Measurements from ENCODE around the gene ZC3H4.

Gene ZC3H4

DNA sequence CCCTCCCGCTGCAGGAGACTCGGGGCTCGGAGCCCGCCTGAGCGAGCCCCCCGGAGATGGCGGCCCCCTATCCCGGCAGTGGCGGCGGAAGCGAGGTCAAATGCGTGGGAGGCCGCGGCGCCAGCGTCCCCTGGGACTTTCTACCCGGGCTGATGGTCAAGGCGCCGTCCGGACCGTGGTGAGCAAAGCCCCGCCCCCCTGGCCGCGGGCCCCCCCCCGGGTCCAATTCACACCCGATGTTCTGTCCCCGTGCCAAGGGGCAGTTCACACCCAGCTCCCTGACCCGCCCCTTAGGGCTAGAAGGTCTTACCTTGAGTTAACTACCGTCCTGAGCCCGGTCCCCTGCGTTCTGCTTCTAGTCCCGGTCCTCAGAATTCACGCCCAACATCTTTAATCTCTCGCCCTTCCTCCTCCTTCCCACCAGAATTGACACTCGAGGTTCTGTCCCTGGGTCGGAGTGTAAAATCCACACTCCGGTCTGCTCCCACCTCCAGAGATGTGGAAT lies 92.5 kb downstream of the ZC3H4 start:
- peak; percentile 60 for DNase-seq (ENCODE audit: low spot score)

DNA sequence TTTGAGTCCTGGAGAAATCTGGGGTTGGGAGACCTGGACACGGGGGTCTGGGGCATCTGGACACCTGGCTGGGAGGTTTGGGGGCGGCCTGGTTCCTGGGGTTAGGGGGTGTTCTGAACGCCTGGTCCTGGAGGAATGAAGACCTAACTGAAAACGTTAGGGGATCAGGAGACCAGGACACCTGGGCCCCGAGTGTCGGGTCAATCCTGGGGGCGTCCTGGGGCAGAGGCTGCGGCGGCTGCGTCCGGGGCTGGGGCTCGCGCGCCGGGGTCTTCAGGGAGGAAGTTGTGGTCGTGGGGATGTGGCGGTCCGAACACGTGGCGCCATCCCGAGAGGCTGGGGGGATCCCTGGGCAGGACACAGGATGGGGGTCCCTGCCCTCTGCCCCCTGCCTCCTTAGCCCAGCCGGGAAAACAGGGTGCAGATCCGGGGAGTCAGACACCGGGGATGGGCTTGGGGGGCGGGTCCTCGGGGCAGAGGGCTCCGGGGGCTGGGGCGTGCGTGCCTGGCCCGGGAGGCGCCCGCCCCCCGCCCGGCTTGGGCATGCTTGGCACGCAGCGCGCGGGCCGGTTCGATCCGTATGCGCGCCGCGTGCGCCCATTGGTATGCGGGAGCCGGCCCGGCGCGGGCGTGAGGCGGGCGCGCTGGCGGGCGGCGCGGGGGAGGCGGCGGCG lies 93.3 kb downstream of the ZC3H4 start:
- DNase-seq (ENCODE audit: low spot score), result peak; percentile 59

DNA sequence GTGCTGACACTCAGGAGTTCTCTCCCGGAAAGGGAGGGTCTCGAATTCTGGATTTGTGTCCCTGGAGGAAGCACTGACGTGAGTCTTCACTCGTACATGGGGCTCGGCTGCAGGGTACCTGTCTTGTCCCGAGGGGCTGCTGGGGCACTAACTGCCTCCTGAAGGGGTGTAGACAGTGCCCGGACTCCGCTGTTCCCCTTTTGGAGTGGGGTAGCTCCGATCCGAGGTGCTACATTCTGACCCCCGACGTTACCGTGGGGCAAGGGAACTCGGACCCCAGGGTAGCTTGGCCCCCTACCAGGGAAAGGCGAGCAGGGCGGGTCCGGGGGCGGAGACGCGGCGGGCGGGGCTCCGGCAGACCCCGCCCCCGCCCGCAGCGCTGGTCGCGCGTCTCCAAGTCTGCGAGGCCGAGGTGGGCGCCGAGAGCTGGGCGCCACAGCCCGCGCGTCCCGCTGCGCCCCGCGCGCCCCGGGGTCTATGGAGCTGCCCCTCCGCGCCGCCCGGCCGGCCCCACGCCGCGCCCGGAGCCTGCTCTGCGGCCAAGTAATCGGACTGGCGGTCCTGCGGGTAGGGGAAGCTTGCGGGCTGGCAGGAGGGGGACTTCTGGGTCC lies 94.0 kb downstream of the ZC3H4 start, which contains the start of gene NPAS1:
Gene NPAS1, plus strand, starts transcription at position 407 of the 611 bp plus-strand sequence. CDS start 1,211 bp downstream, outside the sequence.
- no peak for DNase-seq (ENCODE audit: low spot score)

DNA sequence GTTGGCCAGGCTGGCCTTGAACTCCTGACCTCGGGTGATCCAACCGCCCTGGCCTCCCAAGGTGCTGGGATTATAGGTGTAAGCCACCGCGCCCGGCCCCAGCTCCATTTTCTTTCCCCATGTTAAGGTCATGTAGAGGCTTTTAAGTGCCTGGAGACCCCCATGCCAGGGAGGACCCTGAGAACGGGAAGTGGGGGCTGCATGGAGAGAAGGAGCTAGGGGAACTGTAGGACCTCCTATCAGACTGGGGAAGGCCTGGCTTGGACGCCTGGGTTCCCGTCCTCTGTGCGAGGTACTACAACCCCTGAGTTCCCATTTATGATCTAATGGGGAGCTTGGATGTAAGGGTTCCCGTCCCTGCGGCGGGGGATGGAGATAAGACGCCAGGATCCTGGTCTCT lies 94.7 kb downstream of the ZC3H4 start:
- no peak for DNase-seq (ENCODE audit: low spot score)
